GM12865 (cell line): ENCODE measurements around the gene ITSN1.
"Not testable (repeated sequence)": the region's sequence is repeated elsewhere in the genome, so short reads cannot be mapped to it uniquely, and the experiment has no call there.

ENCODE experiments used
- DNase-seq: peaks from one replicate; pipeline ENCODE4 v3.0.0; 2010; ENCODE audit warnings: low read depth
- H3K4me3 ChIP-seq: 2 replicates; pipeline ENCODE4 v1.5.1; 2011; ENCODE audit warnings: mild to moderate bottlenecking, low read depth, low read length, control low read depth
- CTCF ChIP-seq: IDR thresholded peaks from 2 replicates; pipeline ENCODE4 v1.5.1; 2011; ENCODE audit warnings: low read length, control low read depth, low read depth, inconsistent platforms; ENCODE audit not compliant: insufficient read depth; ENCODE audit errors: missing control alignments

ITSN1 gene

GRCh38 chr21:33916200-33916567 lies 273.9 kb downstream of the ITSN1 start:
- TF ChIP-seq CTCF, result no peak
- H3K4me3 ChIP-seq, result peak overlapping the region; percentile 75
- DNase-seq, result no peak

- no peak for TF ChIP-seq CTCF
- no peak for DNase-seq
- no peak overlapping the region for H3K4me3 ChIP-seq
Measured at GRCh38 chr21:33917421-33917820, 275.1 kb downstream of the ITSN1 start.

- TF ChIP-seq CTCF, result peak; percentile 85
- DNase-seq, result peak; percentile 91
- no peak overlapping the region for H3K4me3 ChIP-seq
Measured at GRCh38 chr21:33924079-33924765, 281.9 kb downstream of the ITSN1 start.

GRCh38 chr21:33924766-33925100 lies 282.4 kb downstream of the ITSN1 start:
- DNase-seq, result no peak
- no peak overlapping the region for H3K4me3 ChIP-seq
- no peak for TF ChIP-seq CTCF

- DNase-seq, H3K4me3 ChIP-seq: not testable (repeated sequence)
Measured at GRCh38 chr21:33926248-33926647, 283.9 kb downstream of the ITSN1 start.

- H3K4me3 ChIP-seq, result peak overlapping the region; percentile 43
- DNase-seq, result not testable (repeated sequence)
Measured at GRCh38 chr21:33931052-33931798, 288.9 kb downstream of the ITSN1 start.

GRCh38 chr21:33931799-33932390 lies 289.6 kb downstream of the ITSN1 start:
- peak overlapping the region; percentile 43 for H3K4me3 ChIP-seq
- TF ChIP-seq CTCF, result no peak
- DNase-seq, result no peak

GRCh38 chr21:33932731-33933130 lies 290.4 kb downstream of the ITSN1 start:
- no peak overlapping the region for H3K4me3 ChIP-seq
- TF ChIP-seq CTCF, result no peak
- DNase-seq, result no peak
